ENCODE data around the gene RERE.

DNA sequence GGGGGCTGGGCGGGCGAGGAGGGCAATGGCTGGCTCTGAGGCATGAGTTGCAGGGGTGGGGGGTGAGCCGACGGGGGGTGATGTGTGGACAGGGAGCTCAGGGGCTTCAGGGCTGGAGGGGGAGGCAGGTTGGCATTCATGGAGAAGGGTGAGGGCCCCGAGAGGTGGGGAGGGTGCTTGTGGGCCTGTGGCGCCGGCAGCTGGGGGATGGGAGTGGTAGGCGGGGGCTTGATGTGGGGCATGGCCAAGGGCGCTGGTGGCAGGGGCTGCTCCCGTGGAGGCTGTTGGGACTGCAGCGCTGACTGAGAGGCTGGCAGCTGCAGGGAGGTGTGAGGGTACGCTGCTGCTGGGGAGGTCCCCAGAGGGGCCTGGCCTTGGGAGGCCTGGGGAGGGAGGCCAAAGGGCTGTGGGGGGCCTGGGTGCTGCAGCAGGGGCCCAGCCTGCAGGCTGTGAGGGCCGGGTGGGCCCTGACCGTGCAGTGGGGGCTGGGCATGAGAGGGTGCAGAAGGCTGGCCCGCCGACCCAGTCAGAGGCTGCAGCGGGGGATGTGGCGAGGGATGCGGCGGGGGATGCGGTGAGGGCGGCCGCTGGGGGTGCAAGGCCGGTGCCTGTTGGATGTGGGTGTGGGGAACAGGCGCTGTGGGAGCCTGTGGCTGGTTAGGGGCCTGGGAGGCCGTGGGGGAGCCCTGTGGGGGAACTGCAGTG, 456.8 kb downstream of the RERE start:
- TF ChIP-seq CTCF (IDR thresholded peaks at IDR 0.05) (no peak), POLR2A (IDR thresholded peaks at IDR 0.05) (no peak)
